ENCODE results near the gene ARNT2. TPM values are rescaled to one million over a fixed set of nuclear protein-coding genes. Genes with fewer than 3 reads are reported as not detected.
A peak's percentile ranks its signal among the peaks of the same experiment; 100 is the strongest.

Gene ARNT2
- total and polyA plus RNA-seq, 4 donors = 78.6 to 150 (median 130) TPM

GRCh38 chr15:80447077-80447476 is 42.9 kb downstream of the ARNT2 start:
- peaks cover 25% of the 10 kb centered on the region for H3K4me1 ChIP-seq (ENCODE audit: control insufficient read depth, insufficient read depth, low read length)
- DNase-seq (ENCODE audit: low read depth in 4 of 6, low spot score in 6 of 6) = peak in 1 of 6 donors; percentile 38
- H3K27ac ChIP-seq (ENCODE audit: low read depth, low read length) = peak overlapping the region; percentile 10
- H3K27me3 ChIP-seq (ENCODE audit: control insufficient read depth, insufficient read depth, low read length) = no peaks in the 10 kb centered on the region
- H3K9me3 ChIP-seq (ENCODE audit: control insufficient read depth, insufficient read depth, low read length) = no peaks in the 10 kb centered on the region
- H3K4me3 ChIP-seq (ENCODE audit: low read depth, low read length) = no peak overlapping the region
- peaks cover 37% of the 10 kb centered on the region for H3K36me3 ChIP-seq (ENCODE audit: control insufficient read depth, insufficient read depth, low read length)

GRCh38 chr15:80449825-80450224 is 45.6 kb downstream of the ARNT2 start:
- peaks cover 31% of the 10 kb centered on the region for H3K36me3 ChIP-seq (ENCODE audit: control insufficient read depth, insufficient read depth, low read length)
- DNase-seq (ENCODE audit: low read depth in 4 of 6, low spot score in 6 of 6) = no peak
- no peaks in the 10 kb centered on the region for H3K9me3 ChIP-seq (ENCODE audit: control insufficient read depth, insufficient read depth, low read length)
- H3K27ac ChIP-seq (ENCODE audit: low read depth, low read length) = no peak overlapping the region
- no peak overlapping the region for H3K4me3 ChIP-seq (ENCODE audit: low read depth, low read length)
- no peaks in the 10 kb centered on the region for H3K27me3 ChIP-seq (ENCODE audit: control insufficient read depth, insufficient read depth, low read length)
- H3K4me1 ChIP-seq (ENCODE audit: control insufficient read depth, insufficient read depth, low read length) = peaks cover 30% of the 10 kb centered on the region
- 94% methylated on average over 2 of the region's 5 CpGs for WGBS (ENCODE audit: insufficient coverage)

GRCh38 chr15:80450811-80451321 is 46.7 kb downstream of the ARNT2 start:
- H3K27ac ChIP-seq (ENCODE audit: low read depth, low read length) = peak overlapping the region; percentile 42
- WGBS (ENCODE audit: insufficient coverage) = 61% methylated on average over 11 of the region's 14 CpGs
- H3K4me1 ChIP-seq (ENCODE audit: control insufficient read depth, insufficient read depth, low read length) = peaks cover 27% of the 10 kb centered on the region

GRCh38 chr15:80452166-80452565 is 48.0 kb downstream of the ARNT2 start:
- Histone ChIP-seq H3K4me1 (ENCODE audit: control insufficient read depth, insufficient read depth, low read length) (peaks cover 32% of the 10 kb centered on the region), H3K27me3 (ENCODE audit: control insufficient read depth, insufficient read depth, low read length) (no peaks in the 10 kb centered on the region), H3K9me3 (ENCODE audit: control insufficient read depth, insufficient read depth, low read length) (no peaks in the 10 kb centered on the region), H3K27ac (ENCODE audit: low read depth, low read length) (no peak overlapping the region), H3K4me3 (ENCODE audit: low read depth, low read length) (no peak overlapping the region), H3K36me3 (ENCODE audit: control insufficient read depth, insufficient read depth, low read length) (peaks cover 23% of the 10 kb centered on the region)
- DNase-seq (ENCODE audit: low read depth in 4 of 6, low spot score in 6 of 6) = peak in 2 of 6 donors; percentile 34 to 92
- WGBS (ENCODE audit: insufficient coverage) = 44% methylated on average over 3 of the region's 4 CpGs

More at GRCh38 chr15:80450811-80451321, 46.7 kb downstream of the ARNT2 start:
- no peaks in the 10 kb centered on the region for H3K9me3 ChIP-seq (ENCODE audit: control insufficient read depth, insufficient read depth, low read length)
- H3K36me3 ChIP-seq (ENCODE audit: control insufficient read depth, insufficient read depth, low read length) = peaks cover 23% of the 10 kb centered on the region
- peak in 1 of 6 donors; percentile 81 for DNase-seq (ENCODE audit: low read depth in 4 of 6, low spot score in 6 of 6)
- H3K27me3 ChIP-seq (ENCODE audit: control insufficient read depth, insufficient read depth, low read length) = no peaks in the 10 kb centered on the region
- no peak overlapping the region for H3K4me3 ChIP-seq (ENCODE audit: low read depth, low read length)

DNA sequence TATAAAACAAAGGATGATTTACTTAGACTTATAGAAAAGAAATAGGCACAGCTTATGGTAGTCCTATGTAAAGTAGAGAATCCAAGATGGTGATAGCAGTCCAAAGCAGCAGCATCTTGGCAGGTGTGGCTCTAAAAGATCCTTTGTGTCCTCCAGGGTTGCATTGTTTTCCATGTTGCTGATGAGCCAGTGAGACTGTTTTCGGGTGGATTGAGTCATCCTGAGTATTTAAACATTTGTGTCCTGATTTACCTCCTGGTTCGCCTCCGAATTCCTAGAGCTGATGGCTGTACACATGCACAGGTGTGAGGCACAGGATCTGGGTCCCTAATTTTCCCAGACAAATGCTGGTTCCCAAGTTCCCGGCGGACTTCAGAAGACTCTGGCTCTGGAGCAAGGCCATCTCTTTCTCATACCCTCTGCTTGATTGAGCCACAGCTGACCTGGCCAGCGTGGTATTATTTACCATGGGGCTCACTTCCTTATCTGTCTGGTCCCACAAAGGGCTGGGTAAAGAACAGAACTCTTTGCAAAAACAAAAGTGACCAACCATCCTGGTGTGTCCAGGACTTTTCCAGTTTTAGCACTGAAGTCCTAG is 51.0 kb downstream of the ARNT2 start:
- Histone ChIP-seq H3K27ac (ENCODE audit: low read depth, low read length) (no peak overlapping the region), H3K4me1 (ENCODE audit: control insufficient read depth, insufficient read depth, low read length) (peaks cover 38% of the 10 kb centered on the region), H3K4me3 (ENCODE audit: low read depth, low read length) (no peak overlapping the region), H3K27me3 (ENCODE audit: control insufficient read depth, insufficient read depth, low read length) (no peaks in the 10 kb centered on the region), H3K9me3 (ENCODE audit: control insufficient read depth, insufficient read depth, low read length) (no peaks in the 10 kb centered on the region), H3K36me3 (ENCODE audit: control insufficient read depth, insufficient read depth, low read length) (peaks cover 26% of the 10 kb centered on the region)
- no peak for DNase-seq (ENCODE audit: low read depth in 4 of 6, low spot score in 6 of 6)
- 65% methylated on average over 6 of the region's 6 CpGs for WGBS (ENCODE audit: insufficient coverage)

DNA sequence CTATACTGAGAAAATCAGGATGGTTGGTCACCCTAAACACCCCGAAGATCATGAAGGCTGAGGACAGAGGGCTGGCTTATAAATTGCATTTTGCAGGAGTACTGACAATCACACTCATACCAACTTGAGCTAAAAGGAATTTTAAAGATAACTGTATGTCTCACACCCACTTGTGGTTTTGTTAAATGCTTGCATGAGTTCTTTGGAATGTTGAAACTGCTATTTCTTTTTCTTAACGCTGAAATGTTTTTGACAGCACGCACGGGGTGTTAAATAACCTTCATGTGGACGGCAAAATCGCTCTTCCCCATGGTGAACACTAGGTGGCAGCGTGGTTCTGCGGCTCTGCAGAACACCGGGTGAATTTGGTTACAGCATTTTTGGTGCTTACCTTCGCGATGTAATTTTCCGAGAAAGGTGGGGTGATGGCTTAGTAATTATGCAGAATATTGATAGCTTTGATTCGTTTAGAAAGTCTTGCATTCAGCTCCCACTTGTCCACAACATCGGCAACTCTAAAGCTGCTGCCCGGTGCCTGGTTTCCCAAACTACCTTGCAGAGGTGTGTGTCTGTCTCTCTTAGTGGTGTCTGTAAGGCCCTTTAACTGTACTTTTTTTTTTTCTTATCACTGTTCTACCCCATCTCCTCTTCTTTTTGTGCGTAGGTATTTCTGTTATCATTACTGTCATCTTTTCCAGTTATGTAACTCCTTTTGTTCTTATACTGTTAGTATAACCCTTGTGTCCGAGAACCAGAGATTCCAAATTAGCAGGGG is 51.7 kb downstream of the ARNT2 start:
- H3K27ac ChIP-seq (ENCODE audit: low read depth, low read length) = no peak overlapping the region
- DNase-seq (ENCODE audit: low read depth in 4 of 6, low spot score in 6 of 6) = peak in 4 of 6 donors; percentile 52 to 92 (median 80)
- no peaks in the 10 kb centered on the region for H3K27me3 ChIP-seq (ENCODE audit: control insufficient read depth, insufficient read depth, low read length)
- WGBS (ENCODE audit: insufficient coverage) = 10% methylated on average over 9 of the region's 17 CpGs
- no peak overlapping the region for H3K4me3 ChIP-seq (ENCODE audit: low read depth, low read length)
- H3K36me3 ChIP-seq (ENCODE audit: control insufficient read depth, insufficient read depth, low read length) = peaks cover 27% of the 10 kb centered on the region
- H3K9me3 ChIP-seq (ENCODE audit: control insufficient read depth, insufficient read depth, low read length) = no peaks in the 10 kb centered on the region
- H3K4me1 ChIP-seq (ENCODE audit: control insufficient read depth, insufficient read depth, low read length) = peaks cover 36% of the 10 kb centered on the region

- WGBS (ENCODE audit: insufficient coverage) = 50% methylated on average over 2 of the region's 4 CpGs
- peak overlapping the region; percentile 43 for H3K27ac ChIP-seq (ENCODE audit: low read depth, low read length)
Measured at GRCh38 chr15:80456517-80457492, 52.6 kb downstream of the ARNT2 start.

DNA sequence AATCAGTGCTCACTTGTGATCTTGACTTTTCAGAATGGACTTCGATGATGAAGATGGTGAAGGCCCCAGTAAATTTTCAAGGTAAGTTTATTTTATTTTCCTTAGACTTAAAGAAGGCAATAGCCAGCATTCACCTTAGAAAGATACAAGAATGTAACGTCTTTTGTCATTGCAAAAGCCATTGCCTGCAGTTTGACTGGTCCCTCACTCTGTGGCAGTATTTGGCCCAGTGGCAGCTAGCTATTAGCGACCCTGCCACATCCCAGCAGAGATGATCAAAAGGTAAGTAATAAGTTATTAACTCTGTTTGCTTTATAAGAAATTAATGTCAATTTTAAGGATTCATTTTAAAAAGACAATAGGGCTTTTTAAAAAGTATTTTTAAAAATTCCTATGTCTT is 53.7 kb downstream of the ARNT2 start:
- Histone ChIP-seq H3K4me3 (ENCODE audit: low read depth, low read length) (no peak overlapping the region), H3K27ac (ENCODE audit: low read depth, low read length) (no peak overlapping the region), H3K4me1 (ENCODE audit: control insufficient read depth, insufficient read depth, low read length) (peaks cover 23% of the 10 kb centered on the region), H3K27me3 (ENCODE audit: control insufficient read depth, insufficient read depth, low read length) (no peaks in the 10 kb centered on the region), H3K36me3 (ENCODE audit: control insufficient read depth, insufficient read depth, low read length) (peaks cover 28% of the 10 kb centered on the region), H3K9me3 (ENCODE audit: control insufficient read depth, insufficient read depth, low read length) (no peaks in the 10 kb centered on the region)
- 75% methylated on average over 1 of the region's 3 CpGs for WGBS (ENCODE audit: insufficient coverage)
- no peak for DNase-seq (ENCODE audit: low read depth in 4 of 6, low spot score in 6 of 6)

More at GRCh38 chr15:80456517-80457492, 52.6 kb downstream of the ARNT2 start:
- no peak for DNase-seq (ENCODE audit: low read depth in 4 of 6, low spot score in 6 of 6)
- Histone ChIP-seq H3K36me3 (ENCODE audit: control insufficient read depth, insufficient read depth, low read length) (peaks cover 29% of the 10 kb centered on the region), H3K27me3 (ENCODE audit: control insufficient read depth, insufficient read depth, low read length) (no peaks in the 10 kb centered on the region), H3K9me3 (ENCODE audit: control insufficient read depth, insufficient read depth, low read length) (no peaks in the 10 kb centered on the region), H3K4me1 (ENCODE audit: control insufficient read depth, insufficient read depth, low read length) (peaks cover 31% of the 10 kb centered on the region), H3K4me3 (ENCODE audit: low read depth, low read length) (no peak overlapping the region)

DNA sequence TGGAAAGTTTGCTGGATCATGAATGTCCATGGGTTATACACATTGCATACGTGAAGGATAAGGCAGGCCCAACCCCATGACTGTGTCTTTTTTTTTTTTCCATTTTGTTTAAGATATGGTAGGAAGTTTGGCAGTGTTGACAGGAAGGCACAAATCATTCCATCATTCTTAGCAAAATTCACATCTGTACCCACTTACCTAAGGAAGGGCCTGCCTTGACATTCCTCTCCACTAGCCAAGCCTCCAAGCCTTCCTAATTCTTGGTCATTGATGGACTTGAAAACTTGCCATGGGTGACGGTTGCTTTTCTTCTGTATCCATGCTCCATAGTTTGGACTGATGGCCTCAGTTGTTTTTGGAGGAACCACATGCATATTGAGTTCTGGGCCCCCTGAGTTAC is 54.4 kb downstream of the ARNT2 start:
- Histone ChIP-seq H3K4me1 (ENCODE audit: control insufficient read depth, insufficient read depth, low read length) (peaks cover 20% of the 10 kb centered on the region), H3K4me3 (ENCODE audit: low read depth, low read length) (no peak overlapping the region), H3K27ac (ENCODE audit: low read depth, low read length) (no peak overlapping the region), H3K36me3 (ENCODE audit: control insufficient read depth, insufficient read depth, low read length) (peaks cover 22% of the 10 kb centered on the region), H3K27me3 (ENCODE audit: control insufficient read depth, insufficient read depth, low read length) (no peaks in the 10 kb centered on the region), H3K9me3 (ENCODE audit: control insufficient read depth, insufficient read depth, low read length) (no peaks in the 10 kb centered on the region)
- DNase-seq (ENCODE audit: low read depth in 4 of 6, low spot score in 6 of 6) = no peak
- 57% methylated on average over 1 of the region's 2 CpGs for WGBS (ENCODE audit: insufficient coverage)

All from spinal cord (tissue), 10 donors.